Measurements from ENCODE around the gene LRRC47.
"Not testable (repeated sequence)": the region's sequence is repeated elsewhere in the genome, so short reads cannot be mapped to it uniquely, and the experiment has no call there.

Gene LRRC47

DNA sequence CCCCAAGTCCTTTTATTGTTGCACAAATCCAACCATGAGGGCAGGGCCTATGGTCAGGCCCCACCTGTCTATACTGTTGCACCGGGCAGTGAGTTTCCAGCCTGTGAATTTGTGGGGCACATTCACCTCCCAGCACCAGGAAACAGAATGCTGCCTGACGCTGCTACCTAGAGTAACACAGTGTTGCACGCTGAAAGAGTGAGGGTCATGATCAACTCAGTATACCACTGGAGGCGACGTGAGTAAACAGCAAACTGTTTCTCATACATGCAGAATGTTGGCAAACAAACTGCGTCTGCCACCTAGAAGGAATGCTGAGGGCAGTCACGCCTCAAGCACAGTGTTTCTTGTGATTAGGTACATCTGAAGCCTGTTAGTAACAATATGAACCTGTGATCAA, 13.4 kb upstream of the LRRC47 start:
- no peaks in the 10 kb centered on the region for H3K4me1 ChIP-seq (ENCODE audit: insufficient read depth, low read length)
- H3K27me3 ChIP-seq (ENCODE audit: insufficient read depth, low read length), result no peaks in the 10 kb centered on the region
- H3K9me3 ChIP-seq (ENCODE audit: low read length), result peaks cover 2% of the 10 kb centered on the region
- no peak overlapping the region for H3K4me3 ChIP-seq (ENCODE audit: low read length)
- no peak overlapping the region for H2AFZ ChIP-seq (ENCODE audit: low read depth, low read length)
- H3K36me3 ChIP-seq (ENCODE audit: insufficient read depth, low read length), result no peaks in the 10 kb centered on the region

DNA sequence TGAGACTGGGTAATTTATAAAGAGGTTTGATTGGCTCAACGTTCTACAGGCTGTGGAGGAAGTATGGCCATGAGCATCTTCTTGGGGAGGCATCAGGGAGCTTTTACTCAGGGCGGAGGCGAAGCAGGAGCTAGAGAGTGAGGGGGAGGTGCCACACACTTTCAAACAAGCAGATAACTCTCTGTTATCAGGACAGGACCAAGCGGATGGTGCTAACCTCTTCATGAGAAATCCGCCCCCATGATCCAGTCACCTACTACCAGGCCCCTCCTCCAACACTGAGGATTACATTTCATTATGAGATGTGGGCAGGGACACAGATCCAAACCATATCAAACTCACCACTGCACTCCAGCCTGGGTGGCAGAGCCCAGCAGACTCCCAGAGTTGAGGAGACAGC, 11.5 kb upstream of the LRRC47 start:
- H3K4me1 ChIP-seq (ENCODE audit: insufficient read depth, low read length), result no peaks in the 10 kb centered on the region
- H3K36me3 ChIP-seq (ENCODE audit: insufficient read depth, low read length), result no peaks in the 10 kb centered on the region
- H3K4me3 ChIP-seq (ENCODE audit: low read length), result no peak overlapping the region
- H3K27me3 ChIP-seq (ENCODE audit: insufficient read depth, low read length), result no peaks in the 10 kb centered on the region
- no peak overlapping the region for H2AFZ ChIP-seq (ENCODE audit: low read depth, low read length)
- H3K9me3 ChIP-seq (ENCODE audit: low read length), result peaks cover 2% of the 10 kb centered on the region

DNA sequence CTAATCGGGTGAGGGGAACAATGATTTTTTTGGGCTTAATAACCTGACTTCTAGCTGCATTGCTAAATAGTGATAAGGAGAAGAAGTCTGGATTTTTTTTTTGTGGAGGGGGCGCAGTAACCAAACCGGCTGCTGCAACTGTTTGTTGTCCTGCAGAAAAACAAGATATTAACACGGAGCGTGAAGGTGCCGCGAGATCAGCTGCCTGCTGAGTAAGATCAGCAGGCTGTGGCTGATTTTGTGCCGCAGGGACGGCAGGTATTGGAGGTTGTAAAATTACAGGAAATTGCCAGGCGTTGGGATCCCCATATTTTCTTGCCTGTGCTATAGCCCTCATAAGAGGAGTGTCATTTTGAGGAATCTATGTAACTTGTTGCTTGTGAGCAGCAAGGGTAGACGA, 8.7 kb upstream of the LRRC47 start:
- H3K4me1 ChIP-seq (ENCODE audit: insufficient read depth, low read length), result no peaks in the 10 kb centered on the region
- peaks cover 2% of the 10 kb centered on the region for H3K9me3 ChIP-seq (ENCODE audit: low read length)
- no peak overlapping the region for H3K4me3 ChIP-seq (ENCODE audit: low read length)
- H3K36me3 ChIP-seq (ENCODE audit: insufficient read depth, low read length), result no peaks in the 10 kb centered on the region
- no peak overlapping the region for H2AFZ ChIP-seq (ENCODE audit: low read depth, low read length)
- no peaks in the 10 kb centered on the region for H3K27me3 ChIP-seq (ENCODE audit: insufficient read depth, low read length)

DNA sequence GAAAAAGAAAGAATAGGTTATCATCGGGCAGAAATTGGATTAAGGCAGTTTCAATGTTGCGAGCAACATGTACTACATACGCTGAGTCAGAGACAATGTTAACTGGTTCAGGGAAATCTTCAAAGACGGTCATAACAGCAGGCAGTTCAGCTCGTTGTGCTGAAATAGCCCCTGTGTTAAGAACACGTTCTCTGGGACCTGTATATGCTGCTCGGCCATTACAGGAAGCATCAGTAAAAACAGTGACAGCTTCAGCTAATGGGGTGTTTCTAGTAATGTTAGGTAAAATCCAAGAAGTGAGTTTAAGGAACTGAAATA, 8.3 kb upstream of the LRRC47 start:
- H2AFZ ChIP-seq (ENCODE audit: low read depth, low read length); H3K4me1 ChIP-seq (ENCODE audit: insufficient read depth, low read length): not testable (repeated sequence)

DNA sequence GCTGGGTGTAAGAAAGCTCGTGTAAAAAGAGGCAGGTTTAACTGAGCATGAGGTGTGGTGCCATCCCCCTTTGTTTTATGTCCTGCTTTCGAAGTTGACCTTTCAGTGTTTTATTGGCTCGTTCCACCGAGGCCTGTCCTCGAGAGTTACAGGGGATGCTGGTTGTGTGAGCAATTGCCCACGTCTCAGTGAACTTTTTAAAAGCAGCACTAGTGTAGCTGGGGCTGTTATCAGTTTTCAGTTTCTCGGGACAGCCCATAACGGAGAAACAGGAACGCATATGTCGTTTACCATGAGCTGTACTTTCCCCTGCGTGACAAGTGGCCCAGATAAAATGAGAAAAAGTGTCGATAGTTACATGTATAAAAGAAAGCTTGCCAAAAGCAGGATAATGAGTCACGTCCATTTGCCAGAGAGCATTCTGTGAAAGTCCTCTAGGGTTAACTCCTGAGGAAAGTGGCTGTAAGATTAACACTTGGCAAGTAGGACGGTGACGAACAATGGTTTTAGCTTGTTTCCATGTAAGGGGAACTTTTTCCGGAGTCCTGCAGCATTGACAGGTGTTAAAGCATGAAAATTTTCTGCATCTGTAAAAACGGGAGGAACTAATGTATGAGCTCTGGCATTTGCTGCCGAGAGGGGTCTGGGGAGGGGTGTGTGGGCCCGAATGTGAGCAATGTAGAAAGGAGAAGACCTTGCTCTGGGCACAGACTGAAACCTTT, 7.8 kb upstream of the LRRC47 start:
- no peaks in the 10 kb centered on the region for H3K4me1 ChIP-seq (ENCODE audit: insufficient read depth, low read length)
- H3K27me3 ChIP-seq (ENCODE audit: insufficient read depth, low read length), result no peaks in the 10 kb centered on the region
- no peak overlapping the region for H2AFZ ChIP-seq (ENCODE audit: low read depth, low read length)
- peaks cover 2% of the 10 kb centered on the region for H3K9me3 ChIP-seq (ENCODE audit: low read length)
- H3K36me3 ChIP-seq (ENCODE audit: insufficient read depth, low read length), result no peaks in the 10 kb centered on the region
- no peak overlapping the region for H3K4me3 ChIP-seq (ENCODE audit: low read length)

More for the DNA sequence above, 8.3 kb upstream of the LRRC47 start:
- H3K27me3 ChIP-seq (ENCODE audit: insufficient read depth, low read length); H3K9me3 ChIP-seq (ENCODE audit: low read length); H3K4me3 ChIP-seq (ENCODE audit: low read length); H3K36me3 ChIP-seq (ENCODE audit: insufficient read depth, low read length): not testable (repeated sequence)

DNA sequence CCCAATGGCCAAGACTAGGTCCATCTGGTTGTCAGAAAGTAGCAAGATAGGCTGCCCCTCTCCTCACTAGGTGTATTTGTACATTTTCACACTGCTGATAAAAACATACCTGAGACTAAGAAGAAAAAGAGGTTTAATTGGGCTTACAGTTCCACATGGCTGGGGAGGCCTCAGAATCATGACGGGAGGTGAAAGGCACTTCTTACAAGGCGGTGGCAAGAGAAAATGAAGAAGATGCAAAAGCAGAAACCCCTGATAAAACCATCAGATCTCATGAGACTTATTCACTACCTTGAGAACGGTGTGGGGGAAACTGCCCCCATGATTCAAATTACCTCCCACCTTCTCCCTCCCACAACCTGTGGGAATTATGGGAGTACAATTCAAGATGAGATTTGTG, 4.5 kb upstream of the LRRC47 start:
- H3K4me3 ChIP-seq (ENCODE audit: low read length); H2AFZ ChIP-seq (ENCODE audit: low read depth, low read length); H3K27me3 ChIP-seq (ENCODE audit: insufficient read depth, low read length); H3K36me3 ChIP-seq (ENCODE audit: insufficient read depth, low read length); H3K9me3 ChIP-seq (ENCODE audit: low read length); H3K4me1 ChIP-seq (ENCODE audit: insufficient read depth, low read length): not testable (repeated sequence)

DNA sequence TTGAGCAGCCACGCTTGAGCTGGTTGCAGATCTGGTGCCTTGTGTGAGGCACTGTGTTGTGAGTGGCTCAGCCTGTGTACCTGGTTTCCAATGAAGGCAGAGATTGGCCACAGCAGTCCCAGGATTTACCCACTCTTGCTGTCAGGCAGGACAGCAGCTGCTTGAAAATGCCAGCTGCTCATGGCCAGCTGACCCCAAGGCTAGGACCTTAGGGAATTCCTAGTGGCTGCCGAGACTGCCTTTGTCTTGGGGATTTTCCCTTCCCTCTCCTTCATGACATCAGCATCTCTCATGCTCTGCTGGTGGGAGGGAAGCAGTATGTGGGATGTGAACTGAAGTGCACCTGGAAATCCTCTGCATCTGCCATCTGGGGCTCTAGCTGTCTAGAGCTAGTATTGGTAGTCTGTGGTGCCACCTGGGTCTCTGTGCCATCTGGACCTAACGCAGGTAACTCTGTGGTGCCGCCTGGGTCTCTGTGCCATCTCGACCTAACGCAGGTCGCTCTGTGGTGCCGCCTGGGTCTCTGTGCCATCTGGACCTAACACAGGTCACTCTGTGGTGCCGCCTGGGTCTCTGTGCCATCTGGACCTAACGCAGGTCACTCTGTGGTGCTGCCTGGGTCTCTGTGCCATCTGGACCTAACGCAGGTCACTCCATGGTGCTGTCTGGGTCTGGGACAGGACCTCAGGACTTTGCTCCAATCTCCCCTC, 3.8 kb upstream of the LRRC47 start:
- Histone ChIP-seq H3K9me3 (ENCODE audit: low read length) (no peaks in the 10 kb centered on the region), H3K27me3 (ENCODE audit: insufficient read depth, low read length) (no peaks in the 10 kb centered on the region), H3K4me1 (ENCODE audit: insufficient read depth, low read length) (peaks cover 4% of the 10 kb centered on the region), H2AFZ (ENCODE audit: low read depth, low read length) (no peak overlapping the region), H3K4me3 (ENCODE audit: low read length) (no peak overlapping the region), H3K36me3 (ENCODE audit: insufficient read depth, low read length) (no peaks in the 10 kb centered on the region)

DNA sequence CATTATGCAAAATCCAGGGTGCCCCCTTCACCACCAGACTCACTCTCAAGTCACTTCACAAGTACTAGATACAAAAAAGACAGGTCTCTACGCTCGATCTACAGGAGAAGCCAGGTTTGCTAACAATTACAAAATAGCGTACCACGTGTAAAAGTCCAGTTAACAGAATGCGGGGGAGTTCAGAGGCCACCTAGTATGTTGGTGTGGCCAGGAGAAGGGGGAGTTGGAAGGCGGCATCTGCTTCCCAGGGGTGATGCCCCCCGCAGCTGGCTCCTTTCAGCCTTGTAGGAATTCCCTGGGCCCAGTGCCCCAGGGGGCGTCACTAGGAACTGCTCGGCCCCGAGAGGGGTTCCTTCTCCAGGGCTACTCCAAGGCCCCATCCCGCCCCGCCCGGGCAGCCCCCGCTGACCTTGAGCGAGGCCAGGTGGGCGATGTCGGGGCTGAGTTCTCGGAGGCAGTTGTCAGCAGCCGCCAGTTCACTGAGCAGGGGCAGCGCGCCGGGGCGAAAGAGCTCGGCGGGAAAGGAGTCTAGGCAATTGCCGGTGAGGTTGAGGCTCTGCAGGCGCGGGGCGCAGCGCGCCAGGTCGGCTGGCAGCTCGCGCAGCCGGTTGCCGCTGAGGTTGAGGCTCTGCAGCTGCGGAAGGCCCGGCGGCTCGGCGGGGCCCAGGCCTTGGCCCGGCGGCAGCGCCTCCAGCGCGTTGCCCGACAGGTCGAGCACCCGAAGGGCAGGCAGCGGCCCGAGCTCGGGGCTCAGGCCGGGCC, 664 bp downstream of the LRRC47 start:
- peak overlapping the region; percentile 78 for H3K4me3 ChIP-seq (ENCODE audit: low read length)
- peak overlapping the region; percentile 53 for H2AFZ ChIP-seq (ENCODE audit: low read depth, low read length)
- H3K36me3 ChIP-seq (ENCODE audit: insufficient read depth, low read length), result peaks cover 7% of the 10 kb centered on the region
- H3K4me1 ChIP-seq (ENCODE audit: insufficient read depth, low read length), result peaks cover 11% of the 10 kb centered on the region
- H3K27me3 ChIP-seq (ENCODE audit: insufficient read depth, low read length), result no peaks in the 10 kb centered on the region
- H3K9me3 ChIP-seq (ENCODE audit: low read length), result no peaks in the 10 kb centered on the region

DNA sequence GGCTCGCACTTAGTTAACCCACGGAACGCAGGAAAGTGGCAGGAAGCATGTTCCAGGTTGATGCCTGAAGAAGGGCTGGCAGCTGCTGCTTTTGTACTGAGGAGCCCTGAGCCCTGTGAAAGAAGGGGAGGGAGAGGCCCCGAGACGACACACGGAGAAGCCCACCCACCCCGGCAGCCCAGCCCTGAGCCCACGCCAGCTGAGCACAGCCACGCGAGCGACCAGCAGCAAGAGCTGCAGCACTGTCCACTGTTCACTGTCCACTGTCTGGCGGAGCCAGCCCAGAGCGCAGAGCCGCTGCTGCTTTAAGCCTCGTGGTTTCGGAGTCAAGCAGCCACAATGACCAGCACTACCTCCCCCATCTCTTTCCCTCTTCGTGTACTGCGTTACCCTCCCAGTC, 5.3 kb downstream of the LRRC47 start:
- Histone ChIP-seq H3K4me3 (ENCODE audit: low read length) (no peak overlapping the region), H2AFZ (ENCODE audit: low read depth, low read length) (no peak overlapping the region), H3K27me3 (ENCODE audit: insufficient read depth, low read length) (no peaks in the 10 kb centered on the region), H3K36me3 (ENCODE audit: insufficient read depth, low read length) (peaks cover 27% of the 10 kb centered on the region), H3K4me1 (ENCODE audit: insufficient read depth, low read length) (peaks cover 11% of the 10 kb centered on the region), H3K9me3 (ENCODE audit: low read length) (no peaks in the 10 kb centered on the region)

DNA sequence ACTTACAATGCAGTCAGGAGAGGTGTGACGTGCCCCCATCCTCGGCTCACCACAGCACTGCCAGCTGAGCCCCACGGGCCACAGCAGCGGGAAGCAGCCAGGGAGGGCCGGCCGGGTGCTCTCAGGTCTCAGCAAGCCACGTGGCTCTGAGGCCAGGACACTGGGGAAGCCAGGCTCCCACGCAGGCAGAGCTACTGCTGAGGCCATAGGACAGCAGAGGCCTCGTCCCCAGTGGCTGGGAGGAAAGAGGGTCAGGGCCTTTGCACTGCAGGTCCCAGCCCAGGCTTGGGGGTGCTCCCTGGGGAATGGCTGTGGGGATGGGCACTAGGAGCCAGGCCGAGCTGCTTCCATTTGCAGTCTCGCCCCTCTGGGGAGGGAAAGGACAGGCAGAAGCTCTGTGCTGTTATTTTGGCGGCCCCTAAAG, 5.8 kb downstream of the LRRC47 start:
- H3K4me1 ChIP-seq (ENCODE audit: insufficient read depth, low read length), result peaks cover 10% of the 10 kb centered on the region
- no peaks in the 10 kb centered on the region for H3K27me3 ChIP-seq (ENCODE audit: insufficient read depth, low read length)
- H3K36me3 ChIP-seq (ENCODE audit: insufficient read depth, low read length), result peaks cover 28% of the 10 kb centered on the region
- no peak overlapping the region for H3K4me3 ChIP-seq (ENCODE audit: low read length)
- no peak overlapping the region for H2AFZ ChIP-seq (ENCODE audit: low read depth, low read length)
- H3K9me3 ChIP-seq (ENCODE audit: low read length), result no peaks in the 10 kb centered on the region

DNA sequence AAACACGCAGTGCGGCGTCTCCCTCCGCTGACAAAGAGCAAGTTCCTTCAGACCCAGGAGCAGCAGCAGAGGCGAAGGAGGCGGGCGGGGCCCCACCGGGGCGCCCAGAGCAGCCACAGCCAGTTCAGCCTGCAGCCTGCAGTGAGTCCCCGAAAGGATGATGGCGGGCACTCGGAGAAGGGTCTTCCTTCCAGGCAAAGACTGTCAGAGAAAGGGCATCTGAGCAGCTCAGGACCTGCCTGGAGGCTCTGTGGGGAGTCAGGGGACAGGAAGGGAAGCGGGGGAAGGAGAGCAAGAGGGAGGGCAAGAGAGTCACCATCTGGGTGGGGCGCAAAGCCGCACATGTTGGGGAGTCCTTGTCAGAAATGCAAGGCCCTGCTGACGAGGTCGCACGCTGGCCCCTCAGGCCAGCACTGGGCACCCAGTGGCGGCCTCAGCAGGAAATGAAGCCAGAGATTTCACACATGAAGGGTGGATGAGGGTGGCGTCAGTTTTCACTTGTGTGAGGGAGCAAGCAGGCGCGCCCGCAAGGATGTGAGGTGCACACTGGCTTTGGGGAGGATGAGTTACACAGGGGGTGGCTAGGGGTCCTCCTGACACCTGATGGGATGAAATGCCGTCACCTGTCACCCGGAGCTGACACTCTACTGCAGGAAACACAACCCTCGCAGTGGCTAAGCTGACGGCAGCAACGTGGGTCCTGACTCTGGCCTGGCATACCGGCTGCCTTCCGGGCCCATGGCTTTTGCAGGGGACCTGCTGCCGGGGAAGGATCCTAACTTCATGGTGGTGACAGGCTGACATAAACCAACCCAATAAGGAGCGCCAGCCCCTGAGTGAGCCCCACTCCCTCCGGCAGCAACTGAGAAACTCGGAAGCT, 6.6 kb downstream of the LRRC47 start:
- Histone ChIP-seq H2AFZ (ENCODE audit: low read depth, low read length) (no peak overlapping the region), H3K27me3 (ENCODE audit: insufficient read depth, low read length) (no peaks in the 10 kb centered on the region), H3K4me3 (ENCODE audit: low read length) (no peak overlapping the region), H3K4me1 (ENCODE audit: insufficient read depth, low read length) (peaks cover 4% of the 10 kb centered on the region), H3K36me3 (ENCODE audit: insufficient read depth, low read length) (peaks cover 36% of the 10 kb centered on the region), H3K9me3 (ENCODE audit: low read length) (no peaks in the 10 kb centered on the region)

DNA sequence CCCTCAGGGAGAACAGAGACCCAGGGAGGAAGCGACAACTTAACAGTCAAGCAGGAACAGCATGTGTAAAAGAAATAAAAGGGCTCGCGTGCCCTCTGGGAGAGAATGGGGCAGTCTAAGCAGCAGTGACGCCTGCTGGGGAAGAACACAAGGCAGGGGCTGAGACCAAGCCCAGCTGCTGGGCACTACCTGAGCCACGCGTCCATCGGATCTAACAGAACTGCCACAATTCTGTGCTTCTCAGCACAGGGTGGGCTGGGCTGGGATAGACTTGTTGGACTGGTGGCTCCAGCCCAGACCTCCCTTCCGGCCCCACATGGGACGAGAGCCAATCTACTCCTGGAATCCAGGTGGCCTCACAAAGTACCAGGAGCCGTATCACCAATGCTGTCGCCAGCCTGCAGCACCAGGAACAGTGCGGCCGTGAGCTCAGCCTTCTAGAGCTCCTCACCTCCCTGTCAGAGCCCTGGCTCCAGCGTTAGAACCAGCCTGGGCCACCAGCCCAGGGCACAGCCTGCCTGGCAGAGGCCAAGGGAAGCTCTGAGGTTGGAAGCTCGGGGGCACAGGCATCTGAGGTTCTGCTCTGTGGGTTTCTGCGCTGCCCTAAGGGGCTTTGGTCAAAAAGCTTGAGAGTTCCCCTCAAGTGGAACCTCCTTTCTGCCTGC, 7.4 kb downstream of the LRRC47 start:
- Histone ChIP-seq H3K9me3 (ENCODE audit: low read length) (no peaks in the 10 kb centered on the region), H2AFZ (ENCODE audit: low read depth, low read length) (no peak overlapping the region), H3K27me3 (ENCODE audit: insufficient read depth, low read length) (no peaks in the 10 kb centered on the region), H3K4me1 (ENCODE audit: insufficient read depth, low read length) (peaks cover 4% of the 10 kb centered on the region), H3K36me3 (ENCODE audit: insufficient read depth, low read length) (peaks cover 42% of the 10 kb centered on the region), H3K4me3 (ENCODE audit: low read length) (no peak overlapping the region)

Measured in neuron (in vitro differentiated cells).